Measurements from ENCODE around the gene JAM3. TPM values are rescaled to one million over a fixed set of nuclear protein-coding genes. Genes with fewer than 3 reads are reported as not detected.

The JAM3 gene
- polyA plus RNA-seq, 1 donor from 2014 or later = 46.1 TPM

DNA sequence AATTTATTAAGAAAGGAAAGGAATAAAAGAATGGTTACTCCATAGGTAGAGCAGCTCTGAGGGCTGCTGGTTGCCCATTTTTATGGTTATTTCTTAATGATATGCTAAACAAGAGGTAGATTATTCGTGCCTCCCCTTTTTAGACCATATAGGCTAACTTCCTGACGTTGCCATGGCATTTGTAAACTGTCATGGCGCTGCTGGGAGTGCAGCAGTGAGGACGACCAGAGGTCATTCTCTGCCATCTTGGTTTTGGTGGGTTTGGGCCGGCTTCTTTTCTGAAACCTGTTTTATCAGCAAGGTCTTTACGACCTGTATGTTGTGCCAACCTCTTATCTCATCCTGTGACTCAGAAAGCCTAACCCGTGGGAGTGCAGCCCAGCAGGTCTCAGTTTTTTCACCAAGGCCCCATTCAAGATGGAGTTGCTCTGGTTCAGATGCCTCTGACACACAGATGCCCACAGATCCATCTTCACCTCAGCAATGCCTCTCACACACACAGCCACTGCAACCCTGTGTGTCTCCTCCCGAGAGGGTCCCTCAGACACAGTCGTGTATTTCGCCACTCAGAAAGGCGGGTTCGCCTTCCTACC is 16.4 kb upstream of the JAM3 start:
- Histone ChIP-seq H3K27ac (ENCODE audit: low read length) (no peak overlapping the region), H3K36me3 (ENCODE audit: insufficient read depth, low read length) (no peaks in the 10 kb centered on the region)

DNA sequence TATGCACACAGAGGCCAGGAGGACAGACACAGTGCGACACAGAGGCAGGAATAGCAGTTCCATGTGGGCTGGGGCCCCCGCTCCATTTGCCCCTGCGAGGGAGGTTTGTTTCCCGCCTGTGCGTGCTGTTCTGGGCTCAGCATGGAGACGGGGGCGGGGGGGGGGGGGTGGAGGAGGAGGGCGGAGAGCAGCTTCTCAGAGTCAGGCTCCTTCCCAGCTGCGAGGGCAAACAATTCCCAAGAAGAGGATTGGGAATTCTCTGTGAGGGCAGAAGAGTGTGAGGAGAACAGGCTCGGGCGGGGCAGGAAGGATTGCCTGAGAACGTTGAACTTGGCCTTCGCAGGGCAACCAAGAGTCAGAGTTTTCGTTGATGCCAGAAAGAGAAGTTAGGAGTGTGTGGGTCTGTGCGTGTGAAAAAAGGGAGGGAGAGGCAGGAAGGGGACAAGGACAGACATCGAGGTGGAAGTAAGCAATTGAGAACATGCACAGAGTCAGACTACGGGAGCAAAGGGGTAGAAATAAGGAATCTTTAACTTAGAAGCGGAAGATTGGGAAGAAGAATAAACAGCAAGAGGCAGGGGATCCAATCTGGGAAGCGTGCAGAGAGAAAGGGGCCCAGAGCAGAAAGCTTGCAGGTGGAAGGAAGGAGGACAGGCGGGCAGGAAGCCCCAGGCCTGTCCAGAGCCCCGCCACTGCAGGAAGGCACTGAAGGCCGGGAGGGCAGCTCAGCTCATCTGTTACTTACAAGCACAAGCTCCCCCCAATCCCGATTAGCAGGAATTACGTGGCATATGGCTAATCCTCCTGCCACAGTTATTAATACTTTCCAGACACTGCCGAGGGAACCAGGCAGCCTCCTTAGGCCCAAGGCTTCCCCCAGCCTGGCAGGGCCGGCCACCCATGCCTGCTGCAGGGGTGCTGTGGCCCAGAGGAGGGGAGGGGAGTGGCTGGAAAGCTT is 15.6 kb upstream of the JAM3 start:
- Histone ChIP-seq H3K27ac (ENCODE audit: low read length) (no peak overlapping the region), H3K27me3 (ENCODE audit: insufficient read depth, low read depth, low read length) (no peaks in the 10 kb centered on the region), H2AFZ (ENCODE audit: low read depth, low read length) (no peak overlapping the region)

More for the DNA sequence above, 16.4 kb upstream of the JAM3 start:
- Histone ChIP-seq H3K9me2 (ENCODE audit: insufficient read depth, low read length) (no peaks in the 10 kb centered on the region), H4K20me1 (ENCODE audit: insufficient read depth) (no peaks in the 10 kb centered on the region), H3K9me3 (ENCODE audit: low read length) (no peaks in the 10 kb centered on the region), H3K4me3 (ENCODE audit: low read length) (no peak overlapping the region), H2AFZ (ENCODE audit: low read depth, low read length) (no peak overlapping the region), H3F3A (ENCODE audit: insufficient read depth, low read length, poor library complexity, severe bottlenecking) (no peaks in the 10 kb centered on the region), H3K9ac (ENCODE audit: low read length) (no peak overlapping the region), H3K4me2 (ENCODE audit: low read length) (no peak overlapping the region), H3K27me3 (ENCODE audit: insufficient read depth, low read depth, low read length) (no peaks in the 10 kb centered on the region), H3K79me2 (replicated peaks; ENCODE audit: insufficient read depth, low read length) (no peaks in the 10 kb centered on the region)
- no peak for TF ChIP-seq RAD21 (conservative IDR thresholded peaks at IDR 0.05)
- TF ChIP-seq POLR2AphosphoS5 (IDR thresholded peaks at IDR 0.05) = no peak
- TF ChIP-seq EZH2 (IDR thresholded peaks at IDR 0.05; ENCODE audit: borderline replicate concordance, insufficient read depth, low read length, poor library complexity, severe bottlenecking) = no peak
- TF ChIP-seq, protein P1, sequence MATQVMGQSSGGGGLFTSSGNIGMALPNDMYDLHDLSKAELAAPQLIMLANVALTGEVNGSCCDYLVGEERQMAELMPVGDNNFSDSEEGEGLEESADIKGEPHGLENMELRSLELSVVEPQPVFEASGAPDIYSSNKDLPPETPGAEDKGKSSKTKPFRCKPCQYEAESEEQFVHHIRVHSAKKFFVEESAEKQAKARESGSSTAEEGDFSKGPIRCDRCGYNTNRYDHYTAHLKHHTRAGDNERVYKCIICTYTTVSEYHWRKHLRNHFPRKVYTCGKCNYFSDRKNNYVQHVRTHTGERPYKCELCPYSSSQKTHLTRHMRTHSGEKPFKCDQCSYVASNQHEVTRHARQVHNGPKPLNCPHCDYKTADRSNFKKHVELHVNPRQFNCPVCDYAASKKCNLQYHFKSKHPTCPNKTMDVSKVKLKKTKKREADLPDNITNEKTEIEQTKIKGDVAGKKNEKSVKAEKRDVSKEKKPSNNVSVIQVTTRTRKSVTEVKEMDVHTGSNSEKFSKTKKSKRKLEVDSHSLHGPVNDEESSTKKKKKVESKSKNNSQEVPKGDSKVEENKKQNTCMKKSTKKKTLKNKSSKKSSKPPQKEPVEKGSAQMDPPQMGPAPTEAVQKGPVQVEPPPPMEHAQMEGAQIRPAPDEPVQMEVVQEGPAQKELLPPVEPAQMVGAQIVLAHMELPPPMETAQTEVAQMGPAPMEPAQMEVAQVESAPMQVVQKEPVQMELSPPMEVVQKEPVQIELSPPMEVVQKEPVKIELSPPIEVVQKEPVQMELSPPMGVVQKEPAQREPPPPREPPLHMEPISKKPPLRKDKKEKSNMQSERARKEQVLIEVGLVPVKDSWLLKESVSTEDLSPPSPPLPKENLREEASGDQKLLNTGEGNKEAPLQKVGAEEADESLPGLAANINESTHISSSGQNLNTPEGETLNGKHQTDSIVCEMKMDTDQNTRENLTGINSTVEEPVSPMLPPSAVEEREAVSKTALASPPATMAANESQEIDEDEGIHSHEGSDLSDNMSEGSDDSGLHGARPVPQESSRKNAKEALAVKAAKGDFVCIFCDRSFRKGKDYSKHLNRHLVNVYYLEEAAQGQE (IDR thresholded peaks at IDR 0.05; ENCODE audit: borderline replicate concordance) = no peak
- TF ChIP-seq, protein P2, sequence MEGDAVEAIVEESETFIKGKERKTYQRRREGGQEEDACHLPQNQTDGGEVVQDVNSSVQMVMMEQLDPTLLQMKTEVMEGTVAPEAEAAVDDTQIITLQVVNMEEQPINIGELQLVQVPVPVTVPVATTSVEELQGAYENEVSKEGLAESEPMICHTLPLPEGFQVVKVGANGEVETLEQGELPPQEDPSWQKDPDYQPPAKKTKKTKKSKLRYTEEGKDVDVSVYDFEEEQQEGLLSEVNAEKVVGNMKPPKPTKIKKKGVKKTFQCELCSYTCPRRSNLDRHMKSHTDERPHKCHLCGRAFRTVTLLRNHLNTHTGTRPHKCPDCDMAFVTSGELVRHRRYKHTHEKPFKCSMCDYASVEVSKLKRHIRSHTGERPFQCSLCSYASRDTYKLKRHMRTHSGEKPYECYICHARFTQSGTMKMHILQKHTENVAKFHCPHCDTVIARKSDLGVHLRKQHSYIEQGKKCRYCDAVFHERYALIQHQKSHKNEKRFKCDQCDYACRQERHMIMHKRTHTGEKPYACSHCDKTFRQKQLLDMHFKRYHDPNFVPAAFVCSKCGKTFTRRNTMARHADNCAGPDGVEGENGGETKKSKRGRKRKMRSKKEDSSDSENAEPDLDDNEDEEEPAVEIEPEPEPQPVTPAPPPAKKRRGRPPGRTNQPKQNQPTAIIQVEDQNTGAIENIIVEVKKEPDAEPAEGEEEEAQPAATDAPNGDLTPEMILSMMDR (IDR thresholded peaks at IDR 0.05; ENCODE audit: poor library complexity, severe bottlenecking) = no peak

More for the DNA sequence above, 15.6 kb upstream of the JAM3 start:
- H3K36me3 ChIP-seq (ENCODE audit: insufficient read depth, low read length) = no peaks in the 10 kb centered on the region
- no peak overlapping the region for H3K4me3 ChIP-seq (ENCODE audit: low read length)
- H3F3A ChIP-seq (ENCODE audit: insufficient read depth, low read length, poor library complexity, severe bottlenecking) = no peaks in the 10 kb centered on the region
- no peaks in the 10 kb centered on the region for H4K20me1 ChIP-seq (ENCODE audit: insufficient read depth)
- TF ChIP-seq MXI1 (conservative IDR thresholded peaks at IDR 0.05; ENCODE audit: poor library complexity, severe bottlenecking) (no peak), TAF1 (IDR thresholded peaks at IDR 0.05; ENCODE audit: low read depth) (no peak), EZH2 (IDR thresholded peaks at IDR 0.05; ENCODE audit: borderline replicate concordance, insufficient read depth, low read length, poor library complexity, severe bottlenecking) (no peak), RAD21 (conservative IDR thresholded peaks at IDR 0.05) (no peak), POLR2AphosphoS5 (IDR thresholded peaks at IDR 0.05) (no peak), SMC3 (conservative IDR thresholded peaks at IDR 0.05; ENCODE audit: poor library complexity) (no peak), EP300 (conservative IDR thresholded peaks at IDR 0.05; ENCODE audit: poor library complexity, severe bottlenecking) (no peak)
- TF ChIP-seq, protein P2 (IDR thresholded peaks at IDR 0.05; ENCODE audit: poor library complexity, severe bottlenecking) = no peak
- TF ChIP-seq, protein P1 (IDR thresholded peaks at IDR 0.05; ENCODE audit: borderline replicate concordance) = no peak
- no peaks in the 10 kb centered on the region for H3K79me2 ChIP-seq (replicated peaks; ENCODE audit: insufficient read depth, low read length)
- no peaks in the 10 kb centered on the region for H3K9me2 ChIP-seq (ENCODE audit: insufficient read depth, low read length)
- H3K9me3 ChIP-seq (ENCODE audit: low read length) = peaks cover under 1% of the 10 kb centered on the region
- no peak overlapping the region for H3K4me2 ChIP-seq (ENCODE audit: low read length)
- H3K9ac ChIP-seq (ENCODE audit: low read length) = no peak overlapping the region
